ENCODE data around the gene GIMAP8.
A peak's percentile ranks its signal among the peaks of the same experiment; 100 is the strongest.

DNA sequence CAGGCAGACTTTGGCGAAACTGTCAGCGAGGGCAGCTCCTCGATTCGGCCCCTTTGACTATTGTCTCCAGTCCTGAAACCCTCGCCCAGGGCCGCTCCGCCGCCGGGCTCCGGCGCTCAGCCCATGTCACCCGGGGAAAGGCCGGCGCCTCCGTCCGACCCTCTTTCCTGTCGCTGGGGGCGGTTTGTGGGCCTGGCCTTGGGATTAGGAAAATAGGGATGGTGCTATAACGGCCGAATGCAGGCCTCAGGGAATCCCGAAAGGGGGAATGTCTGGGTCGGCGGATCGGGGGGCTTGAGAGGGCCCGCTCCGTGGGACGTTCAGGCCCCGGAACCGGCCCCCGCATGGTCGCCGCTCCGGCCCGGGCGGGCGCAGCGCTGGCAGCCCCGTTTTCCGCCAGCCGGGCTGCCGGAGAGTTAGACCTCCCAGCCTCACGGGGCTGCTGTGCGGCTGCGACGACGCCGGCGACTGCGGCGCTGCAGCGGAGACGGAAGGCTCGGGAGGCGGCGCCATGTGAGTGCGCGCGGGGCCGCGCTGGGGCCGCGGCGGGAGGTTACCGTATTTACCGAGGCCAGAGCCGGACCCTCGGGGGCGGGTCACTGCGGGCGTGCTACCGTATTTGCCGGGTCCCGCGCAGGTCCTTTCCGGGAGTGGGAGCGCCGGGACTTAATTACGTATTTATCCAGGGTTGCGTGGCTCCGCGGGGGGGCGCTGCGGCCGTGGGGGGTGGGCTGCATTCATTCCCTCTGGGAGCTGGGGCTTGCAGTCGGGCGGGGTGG, 45.4 kb upstream of the GIMAP8 start:
- TF ChIP-seq, protein P1, sequence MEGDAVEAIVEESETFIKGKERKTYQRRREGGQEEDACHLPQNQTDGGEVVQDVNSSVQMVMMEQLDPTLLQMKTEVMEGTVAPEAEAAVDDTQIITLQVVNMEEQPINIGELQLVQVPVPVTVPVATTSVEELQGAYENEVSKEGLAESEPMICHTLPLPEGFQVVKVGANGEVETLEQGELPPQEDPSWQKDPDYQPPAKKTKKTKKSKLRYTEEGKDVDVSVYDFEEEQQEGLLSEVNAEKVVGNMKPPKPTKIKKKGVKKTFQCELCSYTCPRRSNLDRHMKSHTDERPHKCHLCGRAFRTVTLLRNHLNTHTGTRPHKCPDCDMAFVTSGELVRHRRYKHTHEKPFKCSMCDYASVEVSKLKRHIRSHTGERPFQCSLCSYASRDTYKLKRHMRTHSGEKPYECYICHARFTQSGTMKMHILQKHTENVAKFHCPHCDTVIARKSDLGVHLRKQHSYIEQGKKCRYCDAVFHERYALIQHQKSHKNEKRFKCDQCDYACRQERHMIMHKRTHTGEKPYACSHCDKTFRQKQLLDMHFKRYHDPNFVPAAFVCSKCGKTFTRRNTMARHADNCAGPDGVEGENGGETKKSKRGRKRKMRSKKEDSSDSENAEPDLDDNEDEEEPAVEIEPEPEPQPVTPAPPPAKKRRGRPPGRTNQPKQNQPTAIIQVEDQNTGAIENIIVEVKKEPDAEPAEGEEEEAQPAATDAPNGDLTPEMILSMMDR (IDR thresholded peaks at IDR 0.05): peak in 1 of 3 donors; percentile 15
- TF ChIP-seq POLR2A (IDR thresholded peaks at IDR 0.05): peak; percentile 49
- peak in 2 of 3 donors; percentile 52 to 57 for TF ChIP-seq POLR2AphosphoS5 (IDR thresholded peaks at IDR 0.05)
